Trophoblast cell (in vitro differentiated cells and primary cell): Measurements from ENCODE around the gene FAM131B.

Source experiments
- DNase-seq, 2 donors: peaks; one replicate each; pipeline ENCODE4 v3.0.0-alpha.2; 2016
- H2AFZ ChIP-seq: 2 replicates; pipeline ENCODE4 v1.6.1; 2013; ENCODE audit warnings: low read length, moderate library complexity, mild to moderate bottlenecking; ENCODE audit not compliant: insufficient read depth, poor library complexity
- H2AK5ac ChIP-seq: 2 replicates; pipeline ENCODE4 v1.6.1; 2013; ENCODE audit warnings: mild to moderate bottlenecking, low read length
- H2BK120ac ChIP-seq: 2 replicates; pipeline ENCODE4 v1.6.1; 2013; ENCODE audit warnings: low read length, mild to moderate bottlenecking, moderate library complexity; ENCODE audit not compliant: insufficient read depth, poor library complexity
- H2BK12ac ChIP-seq: 2 replicates; pipeline ENCODE4 v1.6.1; 2013; ENCODE audit warnings: mild to moderate bottlenecking, low read length, moderate library complexity
- H2BK5ac ChIP-seq: 2 replicates; pipeline ENCODE4 v1.6.1; 2013; ENCODE audit warnings: low read length, low read depth, moderate library complexity, mild to moderate bottlenecking; ENCODE audit not compliant: poor library complexity
- H3K14ac ChIP-seq: 2 replicates; pipeline ENCODE4 v1.6.1; 2013; ENCODE audit warnings: mild to moderate bottlenecking, low read length
- H3K18ac ChIP-seq: 2 replicates; pipeline ENCODE4 v1.6.1; 2013; ENCODE audit warnings: mild to moderate bottlenecking, low read length
- H3K23ac ChIP-seq: 2 replicates; pipeline ENCODE4 v1.6.1; 2013; ENCODE audit warnings: low read length
- H3K27ac ChIP-seq: 2 replicates; pipeline ENCODE4 v1.5.1; 2013; ENCODE audit warnings: low read depth, mild to moderate bottlenecking, inconsistent platforms, low read length, moderate library complexity
- H3K27me3 ChIP-seq: 2 replicates; pipeline ENCODE4 v1.6.1; 2013; ENCODE audit warnings: inconsistent platforms, mild to moderate bottlenecking, low read length, moderate library complexity; ENCODE audit not compliant: insufficient read depth
- H3K36me3 ChIP-seq, 2 experiments: 1 replicate in 1 of 2; 2 replicates in 1 of 2; pipeline ENCODE4 v1.6.1; 2013; ENCODE audit warnings: low read length in 2 of 2, mild to moderate bottlenecking in 2 of 2, moderate library complexity in 1 of 2; ENCODE audit not compliant: insufficient read depth in 2 of 2, control insufficient read depth in 1 of 2
- H3K4ac ChIP-seq: 2 replicates; pipeline ENCODE4 v1.6.1; 2013; ENCODE audit warnings: low read depth, mild to moderate bottlenecking, low read length, moderate library complexity
- H3K4me1 ChIP-seq, 2 experiments: 1 replicate in 1 of 2; 2 replicates in 1 of 2; pipeline ENCODE4 v1.6.1; 2013; ENCODE audit warnings: low read length in 2 of 2, mild to moderate bottlenecking in 2 of 2, moderate library complexity in 1 of 2; ENCODE audit not compliant: insufficient read depth in 2 of 2, control insufficient read depth in 1 of 2
- H3K4me2 ChIP-seq: 2 replicates; pipeline ENCODE4 v1.6.1; 2013; ENCODE audit warnings: inconsistent platforms, mild to moderate bottlenecking, low read length, moderate library complexity
- H3K4me3 ChIP-seq: 2 replicates; pipeline ENCODE4 v1.5.1; 2013; ENCODE audit warnings: mild to moderate bottlenecking, low read depth, low read length, inconsistent platforms
- H3K79me1 ChIP-seq: one replicate; pipeline ENCODE4 v1.6.1; 2013; ENCODE audit warnings: low read length
- H3K79me2 ChIP-seq: 2 replicates; pipeline ENCODE4 v1.6.1; 2013; ENCODE audit warnings: low read length, mild to moderate bottlenecking; ENCODE audit not compliant: control insufficient read depth, insufficient read depth, poor library complexity
- H3K9ac ChIP-seq: 2 replicates; pipeline ENCODE4 v1.6.1; 2013; ENCODE audit warnings: mild to moderate bottlenecking, low read length
- H3K9me3 ChIP-seq: 2 replicates; pipeline ENCODE4 v1.6.1; 2013; ENCODE audit warnings: low read depth, mild to moderate bottlenecking, control low read depth, inconsistent platforms, low read length; ENCODE audit not compliant: insufficient read depth
- H4K12ac ChIP-seq: 2 replicates; pipeline ENCODE4 v1.6.1; 2013; ENCODE audit warnings: low read depth, mild to moderate bottlenecking, low read length, moderate library complexity
- H4K8ac ChIP-seq: 2 replicates; pipeline ENCODE4 v1.6.1; 2013; ENCODE audit warnings: low read depth, mild to moderate bottlenecking, low read length, moderate library complexity
- H4K91ac ChIP-seq: one replicate; pipeline ENCODE4 v1.6.1; 2013; ENCODE audit warnings: low read depth, mild to moderate bottlenecking, low read length, moderate library complexity
- WGBS: extraction: QIAGEN DNeasy Blood & Tissue Kit; methylation state at CpG from one replicate; pipeline ENCODE4 v1.1.7; 2013; ENCODE audit warnings: missing lambda C conversion rate; ENCODE audit not compliant: insufficient read length, insufficient coverage; ENCODE audit errors: extremely low coverage; 5-methylcytosine and 5-hydroxymethylcytosine counted together

The FAM131B gene

GRCh38 chr7:143382126-143382790 lies 19.7 kb upstream of the FAM131B start:
- Histone ChIP-seq H3K14ac (peak overlapping the region; percentile 94), H2BK12ac (no peak overlapping the region), H3K4ac (peak overlapping the region; percentile 98), H3K9me3 (no peaks in the 10 kb centered on the region), H3K4me1 (peaks cover 31 to 42% of the 10 kb centered on the region in 2 experiments), H3K27ac (peak overlapping the region; percentile 87), H3K79me1 (peaks cover 31% of the 10 kb centered on the region), H3K4me3 (peak overlapping the region; percentile 83), H2BK120ac (peak overlapping the region; percentile 87), H3K36me3 (peaks cover 37 to 45% of the 10 kb centered on the region in 2 experiments), H4K8ac (peak overlapping the region; percentile 42), H2BK5ac (peak overlapping the region; percentile 92), H2AFZ (no peak overlapping the region), H3K18ac (peak overlapping the region; percentile 91), H3K79me2 (peaks cover 44% of the 10 kb centered on the region), H3K4me2 (peak overlapping the region; percentile 68), H2AK5ac (no peak overlapping the region), H4K12ac (peak overlapping the region; percentile 86), H3K27me3 (no peaks in the 10 kb centered on the region), H4K91ac (peak overlapping the region; percentile 90), H3K9ac (peak overlapping the region; percentile 95), H3K23ac (no peak overlapping the region)
- DNase-seq, result no peak
- WGBS, result no CpG with 5 or more reads among the region's 21 CpGs

- H3K79me1 ChIP-seq, result peaks cover 31% of the 10 kb centered on the region
- peak overlapping the region; percentile 87 for H3K27ac ChIP-seq
These were observed 19.1 kb upstream of the FAM131B start for GRCh38 chr7:143381427-143382125.

GRCh38 chr7:143380646-143381426 lies 18.3 kb upstream of the FAM131B start, which contains the start of gene ZYX:
TSS of gene ZYX (plus strand) at chr7:143381345. CDS start at chr7:143381572, 227 bp downstream.
- no CpG with 5 or more reads among the region's 72 CpGs for WGBS
- H4K12ac ChIP-seq, result peak within 1 kb of the TSS; percentile 95
- H3K79me2 ChIP-seq, result peaks cover 42% of the 10 kb centered on the region
- H3K9me3 ChIP-seq, result peaks cover 3% of the 10 kb centered on the region
- H3K4me1 ChIP-seq, result peaks cover 29 to 37% of the 10 kb centered on the region in 2 experiments
- peak within 1 kb of the TSS; percentile 89 for H3K4me3 ChIP-seq
- peak within 1 kb of the TSS; percentile 98 for H3K4ac ChIP-seq
- H3K14ac ChIP-seq, result peak within 1 kb of the TSS; percentile 99
- H3K27ac ChIP-seq, result peak within 1 kb of the TSS; percentile 99
- peak within 1 kb of the TSS; percentile 94 for H2AK5ac ChIP-seq
- peaks cover 31% of the 10 kb centered on the region for H3K79me1 ChIP-seq
- peak within 1 kb of the TSS; percentile 100 for H2BK5ac ChIP-seq
- no peaks in the 10 kb centered on the region for H3K27me3 ChIP-seq
- peak within 1 kb of the TSS; percentile 99 for H3K18ac ChIP-seq
- peak within 1 kb of the TSS; percentile 66 for H2AFZ ChIP-seq
- peaks cover 24 to 30% of the 10 kb centered on the region in 2 experiments for H3K36me3 ChIP-seq
- peak within 1 kb of the TSS; percentile 55 for H2BK12ac ChIP-seq
- no peak within 1 kb of the TSS for H3K23ac ChIP-seq
- H3K4me2 ChIP-seq, result peak within 1 kb of the TSS; percentile 87
- H4K8ac ChIP-seq, result peak within 1 kb of the TSS; percentile 99
- peak within 1 kb of the TSS; percentile 100 for H4K91ac ChIP-seq
- H3K9ac ChIP-seq, result peak within 1 kb of the TSS; percentile 100
- H2BK120ac ChIP-seq, result peak within 1 kb of the TSS; percentile 99
- DNase-seq, result peak; percentile 95

More at GRCh38 chr7:143381427-143382125, 19.1 kb upstream of the FAM131B start:
- Histone ChIP-seq H4K12ac (peak overlapping the region; percentile 86), H2AFZ (no peak overlapping the region), H3K36me3 (peaks cover 31 to 38% of the 10 kb centered on the region in 2 experiments), H4K8ac (peak overlapping the region; percentile 72), H2BK12ac (peak overlapping the region; percentile 55), H3K9ac (peak overlapping the region; percentile 95), H4K91ac (peak overlapping the region; percentile 90), H3K79me2 (peaks cover 44% of the 10 kb centered on the region), H3K23ac (no peak overlapping the region), H3K4me1 (peaks cover 31 to 42% of the 10 kb centered on the region in 2 experiments), H3K4me3 (peak overlapping the region; percentile 83), H3K4ac (peak overlapping the region; percentile 98), H3K14ac (peak overlapping the region; percentile 94), H2BK5ac (peak overlapping the region; percentile 92), H2BK120ac (peak overlapping the region; percentile 87), H2AK5ac (peak overlapping the region; percentile 80), H3K4me2 (peak overlapping the region; percentile 68), H3K18ac (peak overlapping the region; percentile 91), H3K27me3 (no peaks in the 10 kb centered on the region), H3K9me3 (peaks cover under 1% of the 10 kb centered on the region)
- DNase-seq, result peak in 1 of 2 donors; percentile 24
- no CpG with 5 or more reads among the region's 64 CpGs for WGBS

- peak overlapping the region; percentile 95 for H4K12ac ChIP-seq
- no peaks in the 10 kb centered on the region for H3K27me3 ChIP-seq
- H3K9ac ChIP-seq, result peak overlapping the region; percentile 100
- H3K79me2 ChIP-seq, result peaks cover 42% of the 10 kb centered on the region
- H3K4me1 ChIP-seq, result peaks cover 29 to 35% of the 10 kb centered on the region in 2 experiments
- peak overlapping the region; percentile 99 for H3K27ac ChIP-seq
- H4K91ac ChIP-seq, result peak overlapping the region; percentile 100
- peak overlapping the region; percentile 87 for H3K4me2 ChIP-seq
- peak overlapping the region; percentile 89 for H3K4me3 ChIP-seq
- peaks cover 3% of the 10 kb centered on the region for H3K9me3 ChIP-seq
- H4K8ac ChIP-seq, result peak overlapping the region; percentile 99
- H2BK12ac ChIP-seq, result peak overlapping the region; percentile 55
- peaks cover 31% of the 10 kb centered on the region for H3K79me1 ChIP-seq
- H2AK5ac ChIP-seq, result peak overlapping the region; percentile 94
- DNase-seq, result peak; percentile 93 to 96
- H3K23ac ChIP-seq, result no peak overlapping the region
- H3K18ac ChIP-seq, result peak overlapping the region; percentile 99
- H2BK5ac ChIP-seq, result peak overlapping the region; percentile 100
- H3K4ac ChIP-seq, result peak overlapping the region; percentile 93
- H2BK120ac ChIP-seq, result peak overlapping the region; percentile 99
- H3K36me3 ChIP-seq, result peaks cover 24 to 27% of the 10 kb centered on the region in 2 experiments
- peak overlapping the region; percentile 66 for H2AFZ ChIP-seq
- peak overlapping the region; percentile 99 for H3K14ac ChIP-seq
- no CpG with 5 or more reads among the region's 35 CpGs for WGBS
These were observed 17.7 kb upstream of the FAM131B start for GRCh38 chr7:143380260-143380645.
